Thyroid gland (tissue), 4 donors: ENCODE measurements around the gene C1orf232.

Source experiments
- CTCF ChIP-seq, 6 experiments: fragments of 200-600 bp in 3 of 6; fragments of 450-650 bp in 3 of 6; sonication (generic) in 3 of 6; IDR thresholded peaks; one replicate each; pipeline ENCODE4 v1.5.1; 2016 to 2019; ENCODE audit warnings: antibody characterized with exemption in 6 of 6, mild to moderate bottlenecking in 2 of 6, inconsistent platforms in 1 of 6, moderate library complexity in 1 of 6
- POLR2A ChIP-seq, 2 donors: fragments of 450-650 bp; IDR thresholded peaks; one replicate each; pipeline ENCODE4 v1.6.1; 2017; ENCODE audit warnings: antibody characterized with exemption in 2 of 2, mild to moderate bottlenecking in 2 of 2, moderate library complexity in 1 of 2

GRCh38 chr1:26148887-26149286, 19.9 kb downstream of the C1orf232 start:
- TF ChIP-seq CTCF (IDR thresholded peaks at IDR 0.05) (no peak), POLR2A (IDR thresholded peaks at IDR 0.05) (no peak)
